K562 treated with DMSO at 1 percent for 24 hours (cell line): ENCODE measurements around the gene FIS1. TPM values are rescaled to one million over a fixed set of nuclear protein-coding genes. Genes with fewer than 3 reads are reported as not detected.

ENCODE experiments used
- total RNA-seq: library from RNA; unstranded; fragments of 300-600 nt; gene quantifications from 2 replicates; pipeline ENCODE4 v1.2.3, GENCODE V29; 2022; ENCODE audit warnings: low read depth; ENCODE audit not compliant: insufficient read depth

The FIS1 gene
- total RNA-seq, result 145 and 172 TPM in 2 replicates

GRCh38 chr7:101244375-101245146 lies at the start of gene FIS1:
Gene FIS1, minus strand, starts transcription at chr7:101245081. Its CDS starts 77 bp downstream, at chr7:101245004.

GRCh38 chr7:101237206-101238067 lies 7.4 kb downstream of the FIS1 start, which contains the start of gene CLDN15:
Gene CLDN15, minus strand, starts transcription at chr7:101237802. Its CDS starts 221 bp downstream, at chr7:101237581.

DNA sequence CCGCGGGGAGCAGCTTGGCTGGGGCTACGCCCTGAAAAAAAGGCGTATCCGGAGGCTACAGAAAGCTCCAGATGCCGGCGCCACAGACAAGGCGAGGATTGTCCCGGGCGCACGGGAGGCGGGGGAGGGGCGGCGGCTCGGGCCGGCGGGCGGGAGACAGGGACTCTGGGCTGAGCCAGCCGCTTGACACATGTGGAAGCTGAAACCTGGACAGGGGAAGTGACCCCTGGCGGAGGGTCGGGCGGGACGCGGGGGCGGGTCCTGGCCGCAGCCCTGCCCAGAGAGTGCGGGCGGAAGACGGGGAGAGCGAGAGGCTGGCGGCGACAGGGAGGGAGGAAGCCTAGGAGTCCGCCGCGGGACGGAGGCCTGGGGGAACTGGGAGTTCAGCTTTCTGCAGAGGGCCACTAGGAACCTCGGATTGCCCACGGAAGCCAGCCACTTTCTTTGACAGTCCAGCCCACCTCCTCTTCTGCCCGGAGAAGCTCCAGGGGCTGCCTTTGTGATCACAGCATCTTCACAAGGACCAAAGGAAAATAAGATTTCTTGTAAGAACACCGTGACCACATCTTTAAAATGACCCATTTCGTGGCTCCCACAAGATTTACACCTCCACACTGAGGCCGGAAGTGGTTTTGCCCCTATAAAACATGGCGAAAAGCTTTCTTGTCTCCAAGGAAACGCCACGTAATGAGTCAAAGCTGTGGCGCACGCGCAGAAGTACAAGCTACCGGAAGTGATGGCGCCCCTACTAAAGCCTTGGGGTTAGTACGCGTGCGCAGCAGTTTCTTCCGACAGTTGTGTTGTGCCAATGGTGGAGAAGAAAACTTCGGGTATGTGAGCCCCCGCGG lies 27.3 kb downstream of the FIS1 start, which contains the start of the genes PLOD3 and ZNHIT1:
Gene PLOD3, minus strand, starts transcription at position 194 of the 848 bp plus-strand sequence. CDS start 307 bp downstream, outside the sequence.
Gene ZNHIT1, plus strand, starts transcription at position 778 of the 848 bp plus-strand sequence. Its CDS starts 31 bp downstream, at position 809.

GRCh38 chr7:101200862-101201599 lies 43.9 kb downstream of the FIS1 start, which contains the start of gene MOGAT3:
Gene MOGAT3, minus strand, starts transcription at chr7:101201036. Its CDS starts 182 bp downstream, at chr7:101200854.

Other genes with a start within 250 kb of the FIS1 start
- gene MUC17, start 225.0 kb downstream of the FIS1 start, total RNA-seq, result not detected in 2 replicates
- 23.1 and 23.6 TPM in 2 replicates for gene TRIM56, start 159.6 kb downstream of the FIS1 start, total RNA-seq
- 2.8 and 3.3 TPM in 2 replicates for gene SERPINE1, start 118.0 kb downstream of the FIS1 start, total RNA-seq
- gene AP1S1, start 90.6 kb downstream of the FIS1 start, total RNA-seq, result 101 and 118 TPM in 2 replicates
- gene VGF, start 79.5 kb downstream of the FIS1 start, total RNA-seq, result 0.91 and 1.0 TPM in 2 replicates
- 0.16 TPM in 1 of 2 replicates, not detected in the other for gene NAT16, start 64.8 kb downstream of the FIS1 start, total RNA-seq
- gene MOGAT3, start 44.0 kb downstream of the FIS1 start, total RNA-seq, result not detected in 2 replicates
- gene PLOD3, start 27.5 kb downstream of the FIS1 start, total RNA-seq, result 86.0 and 89.6 TPM in 2 replicates
- gene ZNHIT1, start 26.9 kb downstream of the FIS1 start, total RNA-seq, result 144 and 145 TPM in 2 replicates
- gene CLDN15, start 7.3 kb downstream of the FIS1 start, total RNA-seq, result 26.4 and 30.3 TPM in 2 replicates
- 18.8 and 22.8 TPM in 2 replicates for gene IFT22, start 76.7 kb upstream of the FIS1 start, total RNA-seq
- gene COL26A1, start 117.8 kb upstream of the FIS1 start, total RNA-seq, result 1.5 and 3.0 TPM in 2 replicates